GM18873 (cell line): ENCODE data around the gene UGT2B15.

Experiments used
- ATAC-seq: cut with Tn5 transposase; IDR thresholded peaks from one replicate; pipeline ENCODE4 v1.9.1; 2021; ENCODE audit warnings: mild to moderate bottlenecking, moderate library complexity, moderate number of reproducible peaks; ENCODE audit not compliant: unreplicated experiment, low FRiP score

UGT2B15 gene

DNA sequence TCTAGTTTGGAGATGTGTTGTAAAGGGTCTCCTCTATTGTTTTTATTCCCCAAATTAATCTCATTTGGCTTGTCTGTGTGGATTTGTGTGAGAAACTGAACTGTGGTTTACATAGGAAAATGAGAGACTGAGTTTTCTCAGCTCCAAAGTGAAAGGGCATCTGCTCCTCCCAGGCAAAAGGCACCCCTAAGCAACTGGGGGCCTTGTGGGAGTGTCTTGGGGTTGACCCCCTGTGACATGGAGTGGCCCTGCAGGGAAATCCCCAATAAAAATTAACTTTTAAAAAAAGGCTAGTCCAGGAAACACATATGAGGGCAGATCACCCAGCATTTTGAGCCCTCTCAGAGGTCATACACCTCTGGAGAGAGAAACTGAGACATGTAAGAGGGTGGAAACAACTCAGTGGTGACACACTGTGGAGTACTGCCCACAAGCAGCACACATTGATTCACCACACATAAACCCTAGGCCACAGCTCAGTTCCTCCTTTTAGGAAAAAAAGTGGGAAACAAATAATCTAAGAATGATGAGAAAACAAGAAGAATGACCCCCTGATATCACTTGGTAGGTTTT, 13.3 kb downstream of the UGT2B15 start:
- peak; percentile 61 for ATAC-seq

DNA sequence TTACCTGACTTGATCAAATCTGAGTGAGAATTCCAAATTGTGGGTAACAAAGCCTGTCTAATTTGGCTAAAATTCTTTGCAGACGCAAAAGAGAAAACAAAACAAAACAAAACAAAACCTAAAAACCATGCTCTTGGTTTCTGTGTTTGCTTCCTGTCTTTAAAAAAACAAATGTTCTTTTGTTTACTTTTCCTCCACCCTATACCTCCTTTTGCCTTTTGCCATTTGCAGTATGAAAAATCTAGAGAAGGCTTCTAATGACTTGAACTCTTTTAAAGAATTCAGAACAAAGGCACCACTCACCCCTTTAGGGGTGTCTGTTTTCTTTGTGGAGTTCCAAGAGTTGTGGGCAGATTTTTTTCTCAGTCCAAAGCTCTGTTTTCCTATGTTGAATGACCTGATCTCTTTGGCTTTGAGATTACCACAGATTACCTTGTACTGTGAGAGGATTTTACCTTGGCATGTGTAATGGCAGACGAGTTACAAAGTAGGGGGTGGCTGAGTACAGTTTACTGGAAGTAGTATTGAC, 13.9 kb downstream of the UGT2B15 start:
- peak; percentile 43 for ATAC-seq

DNA sequence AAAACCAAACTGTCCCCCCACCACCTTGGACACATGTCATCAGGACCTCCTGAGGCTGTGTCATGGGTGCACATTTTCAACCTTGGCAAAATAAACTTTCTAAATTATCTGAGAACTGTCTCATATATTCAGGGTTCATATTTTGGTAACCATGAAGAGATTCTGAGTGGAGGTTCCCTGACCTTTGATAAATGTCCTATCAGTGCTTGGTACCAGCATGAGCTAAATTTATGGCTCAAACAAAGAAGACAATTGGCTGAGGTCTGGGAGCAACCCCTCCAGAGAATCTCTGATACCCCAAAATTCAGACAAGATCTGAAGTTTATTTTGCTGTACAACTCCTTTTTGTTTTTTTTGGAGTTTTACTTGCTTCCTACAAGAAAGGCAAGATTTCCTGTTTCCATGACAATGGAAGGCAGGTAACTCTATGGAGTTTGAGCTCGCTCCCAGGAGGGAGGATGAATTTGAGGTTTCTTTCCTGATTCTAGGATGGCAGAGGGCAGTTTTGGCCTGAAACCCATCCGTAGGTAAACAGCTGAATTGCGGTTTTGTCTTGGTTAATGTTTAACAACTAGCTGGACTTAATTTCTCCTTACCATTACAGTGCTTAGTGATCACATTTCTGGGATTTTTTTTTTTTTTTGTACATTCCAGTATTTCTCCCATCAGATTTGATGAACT, 14.5 kb downstream of the UGT2B15 start:
- peak; percentile 17 for ATAC-seq

DNA sequence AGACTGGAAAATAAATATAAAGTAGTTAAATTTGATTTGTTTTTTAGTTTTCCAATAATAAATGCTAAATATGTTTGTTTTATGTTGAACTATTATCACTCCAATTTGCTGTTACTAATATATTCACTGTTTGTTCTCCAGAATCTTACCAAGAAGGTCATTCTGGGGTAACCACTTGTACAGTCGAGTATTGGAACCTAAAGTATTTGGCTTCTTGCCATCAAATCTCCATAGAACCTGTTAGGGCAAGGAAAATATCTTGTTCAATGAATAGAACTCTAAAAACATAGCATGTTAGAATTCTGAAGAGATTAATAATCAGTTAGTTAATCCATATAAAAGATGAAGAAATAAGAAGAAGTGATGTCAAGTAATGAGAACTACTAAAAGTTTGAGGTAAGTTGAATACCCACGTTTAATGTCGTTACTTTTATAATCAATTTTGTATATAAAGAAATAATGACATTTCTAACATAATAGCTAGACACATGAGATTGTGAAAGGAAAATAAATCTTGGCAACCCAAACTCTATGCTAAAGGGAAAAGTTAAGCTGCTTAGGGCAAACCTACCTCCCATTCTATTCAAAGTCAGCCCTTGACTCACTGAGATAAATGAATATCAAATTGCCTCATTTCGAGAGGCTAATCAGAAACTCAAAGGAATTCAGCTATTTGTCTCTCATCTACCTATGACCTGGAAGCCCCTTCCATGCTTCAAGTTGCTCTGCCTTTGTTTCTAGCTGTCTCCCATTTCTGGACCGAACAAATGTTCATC, 15.3 kb downstream of the UGT2B15 start:
- ATAC-seq = no peak

DNA sequence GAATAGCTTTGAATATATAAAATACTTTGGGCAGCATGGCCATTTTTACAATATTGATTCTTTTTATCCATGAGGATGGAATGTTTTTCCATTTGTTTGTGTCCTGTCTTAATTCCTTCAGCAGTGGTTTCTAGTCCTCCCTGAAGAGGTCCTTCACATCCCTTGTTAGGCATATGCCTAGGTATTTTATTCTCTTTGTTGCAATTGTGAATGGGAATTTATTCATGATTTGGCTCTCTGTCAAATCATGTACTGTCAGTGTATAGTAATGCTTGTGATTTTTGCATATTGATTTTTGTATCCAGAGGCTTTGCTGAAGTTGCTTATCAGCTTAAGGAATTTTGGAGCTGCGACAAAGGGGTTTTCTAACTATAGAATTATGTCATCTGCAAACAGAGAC, 18.5 kb downstream of the UGT2B15 start:
- ATAC-seq = no peak

DNA sequence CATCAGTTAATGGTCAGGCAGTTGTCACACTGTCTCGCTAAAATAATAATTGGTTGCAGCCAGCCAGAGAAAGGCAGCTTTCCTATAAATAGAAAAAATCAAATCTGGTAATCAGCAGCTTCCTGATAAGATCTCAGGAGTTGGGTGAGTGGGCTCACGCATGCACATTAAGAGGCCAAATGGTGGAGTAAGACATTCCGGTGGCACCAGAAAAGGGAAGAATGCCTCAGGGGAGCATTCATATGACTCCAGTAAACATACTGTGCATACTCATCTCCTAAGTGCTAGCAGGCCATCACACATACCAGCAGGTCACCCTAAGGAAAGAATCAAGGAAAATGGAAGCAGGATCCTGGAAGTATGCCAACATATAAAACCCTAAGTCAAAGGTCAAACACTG, 40.1 kb downstream of the UGT2B15 start:
- ATAC-seq = no peak

DNA sequence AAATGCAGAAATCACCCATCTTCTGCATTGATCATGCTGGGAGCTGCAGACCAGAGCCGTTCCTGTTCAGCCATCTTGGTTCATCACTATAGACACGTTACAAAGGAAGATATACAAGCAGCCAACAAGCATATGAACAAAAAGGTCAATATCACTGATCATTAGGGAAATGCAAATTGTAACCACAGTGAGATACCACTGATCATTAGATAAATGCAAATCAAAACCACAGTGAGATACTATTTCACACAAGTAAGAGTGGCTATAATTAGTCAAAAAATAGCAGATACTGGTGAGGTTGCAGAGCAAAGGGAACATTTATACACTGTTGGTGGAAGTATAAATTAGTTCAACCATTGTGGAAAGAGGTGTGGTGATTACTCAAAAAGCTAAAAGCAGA, 47.7 kb downstream of the UGT2B15 start:
- ATAC-seq = peak; percentile 62

DNA sequence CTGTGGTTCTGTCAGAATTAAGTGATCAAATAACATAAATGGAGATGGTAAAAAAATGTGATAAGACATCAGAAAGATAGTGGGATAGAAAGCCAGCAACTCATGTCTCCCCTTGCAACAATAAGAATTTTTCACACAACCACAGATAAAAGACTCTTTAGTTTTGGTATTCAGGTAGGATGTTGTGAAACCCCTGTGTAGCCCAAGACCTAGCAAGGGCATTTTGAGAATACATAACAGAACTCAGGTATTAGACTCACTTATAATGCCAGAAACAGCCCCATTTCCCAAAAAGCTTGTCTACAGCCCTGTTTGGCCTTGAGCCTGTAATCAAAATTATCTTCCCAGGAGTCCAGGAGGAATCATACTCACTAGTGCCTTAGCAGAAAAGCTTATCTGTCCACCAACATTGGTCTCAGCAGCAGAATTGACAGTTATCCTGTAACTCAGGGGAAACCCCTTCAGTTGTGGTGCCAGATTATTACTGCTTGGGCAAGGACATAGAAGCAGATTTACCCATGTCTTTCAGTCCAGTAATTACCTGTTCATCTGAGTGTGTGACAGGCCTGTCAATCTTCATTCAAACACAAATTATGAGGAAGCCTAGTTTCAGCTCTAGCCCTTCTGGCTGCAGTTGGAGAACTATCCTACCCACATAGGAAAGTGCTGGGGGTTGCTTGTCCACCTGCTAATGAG, 53.3 kb downstream of the UGT2B15 start:
- peak; percentile 81 for ATAC-seq

DNA sequence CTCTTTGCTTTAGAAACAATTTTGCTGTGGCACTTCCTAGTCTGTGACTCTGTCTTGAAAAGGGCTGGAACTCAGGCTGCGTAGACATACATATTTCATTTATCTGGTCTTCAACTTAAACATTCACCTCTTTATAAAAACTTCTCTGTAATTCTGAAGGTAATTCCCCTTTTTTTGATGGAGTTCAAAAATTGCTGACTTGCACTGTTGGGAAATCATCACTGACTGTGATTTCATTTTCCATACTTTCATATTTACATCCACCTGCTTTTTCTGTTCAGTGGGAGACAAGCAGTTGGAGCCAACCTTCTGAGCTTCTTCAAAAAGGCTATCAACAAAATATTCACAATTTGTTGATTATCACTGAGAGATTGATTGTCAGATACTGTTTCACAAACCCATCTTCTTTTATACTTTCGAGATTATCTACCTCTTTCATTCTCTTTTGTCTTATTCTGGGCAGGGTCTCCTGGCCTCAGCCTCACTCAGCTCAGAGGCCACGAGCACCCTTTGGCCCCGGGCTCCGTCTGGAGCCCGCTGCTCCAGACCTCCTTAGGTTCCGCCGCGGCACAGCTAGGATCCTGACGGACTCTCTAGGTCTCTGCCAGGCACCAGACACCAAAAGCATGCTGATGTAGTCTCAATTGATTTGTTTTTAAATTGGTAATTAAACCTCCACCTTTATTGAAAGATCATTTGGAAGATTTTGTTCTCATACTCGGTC, 54.6 kb downstream of the UGT2B15 start:
- ATAC-seq = no peak

DNA sequence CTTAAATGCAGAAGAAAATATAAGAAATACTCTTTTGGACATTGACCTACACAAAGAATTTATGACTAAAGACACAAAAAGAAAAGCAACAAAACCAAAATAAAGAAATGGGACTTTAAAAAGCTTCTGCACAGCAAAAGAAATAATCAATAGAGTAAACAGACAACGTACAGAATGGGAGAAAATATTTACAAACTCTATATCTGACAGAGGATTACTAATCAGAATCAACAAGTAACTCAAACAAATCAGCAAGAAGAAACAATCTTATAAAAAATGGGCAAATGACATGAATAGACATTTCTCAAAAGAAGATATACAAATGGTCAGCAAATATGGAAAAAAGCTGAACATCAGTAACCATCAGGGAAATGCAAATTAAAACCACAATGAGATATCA, 56.7 kb downstream of the UGT2B15 start:
- no peak for ATAC-seq

DNA sequence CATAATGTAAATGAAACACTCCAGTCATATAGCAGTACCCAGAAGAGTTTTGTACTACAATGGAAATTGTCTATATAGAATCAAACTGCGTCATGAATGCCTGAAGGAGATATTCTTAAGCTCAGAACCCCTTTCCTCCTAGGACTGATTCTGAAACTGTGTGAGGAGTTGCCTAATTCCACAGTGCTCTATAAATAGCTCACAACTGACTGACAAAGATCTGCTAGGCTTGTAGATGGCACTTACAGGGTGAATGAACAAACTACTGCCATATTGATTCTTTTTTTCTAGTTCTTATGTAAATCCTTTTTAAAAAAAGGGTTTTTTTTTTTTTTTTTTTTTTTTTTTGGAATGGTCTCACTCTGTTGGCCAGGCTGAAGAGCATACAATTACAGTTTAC, 64.2 kb downstream of the UGT2B15 start:
- ATAC-seq = no peak

DNA sequence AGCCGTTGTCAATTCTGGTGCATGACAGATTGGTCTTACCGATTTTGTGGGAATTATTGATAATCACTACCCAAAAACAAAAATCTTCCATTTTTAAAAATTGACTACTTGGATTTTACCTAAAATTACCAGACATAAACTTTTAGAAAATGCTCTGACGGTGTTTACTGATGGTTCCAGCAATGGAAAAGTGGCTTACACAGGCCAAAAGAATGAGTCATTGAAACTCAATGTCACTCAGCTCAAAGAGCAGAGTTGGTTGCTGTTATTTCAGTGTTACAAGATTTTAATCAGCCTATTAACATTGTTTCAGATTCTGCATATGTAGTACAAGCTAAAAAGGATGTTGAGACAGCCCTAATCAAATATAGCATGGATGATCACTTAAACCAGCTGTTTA, 71.3 kb downstream of the UGT2B15 start:
- no peak for ATAC-seq

DNA sequence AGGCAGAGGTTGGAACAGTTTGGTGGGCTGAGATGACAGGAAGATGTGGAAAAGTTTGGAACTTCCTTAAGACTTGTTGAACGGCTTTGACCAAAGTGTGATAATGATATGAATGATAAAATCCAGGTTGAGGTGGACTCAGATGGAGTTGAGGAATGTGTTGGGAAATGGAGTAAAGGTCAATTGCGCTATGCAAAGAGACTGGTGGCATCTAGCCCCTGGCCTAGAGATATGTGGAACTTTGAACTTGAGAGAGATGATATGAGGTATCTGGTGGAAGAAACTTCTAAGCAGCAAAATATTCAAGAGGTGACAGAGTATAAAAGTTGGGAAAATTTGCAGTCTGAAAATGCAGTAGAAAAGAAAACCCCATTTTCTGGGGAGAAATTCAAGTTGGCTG, 73.0 kb downstream of the UGT2B15 start:
- ATAC-seq = no peak
